Measurements from ENCODE around the gene EIF4E2.

EIF4E2 gene

GRCh38 chr2:232542715-232543467, 7.6 kb upstream of the EIF4E2 start:
- TF ChIP-seq MAX (IDR thresholded peaks at IDR 0.05; ENCODE audit: low read depth, low read length) (no peak), MYC (IDR thresholded peaks at IDR 0.05; ENCODE audit: low read depth, low read length) (no peak), POLR2A (IDR thresholded peaks at IDR 0.05; ENCODE audit: extremely low read depth, insufficient read length) (no peak), CTCF (IDR thresholded peaks at IDR 0.05; ENCODE audit: low read depth, low read length) (no peak)
- DNase-seq (ENCODE audit: low read depth), result no peak
- H3K4me3 ChIP-seq (ENCODE audit: low read depth, low read length), result no peak overlapping the region

GRCh38 chr2:232543491-232543890, 7.0 kb upstream of the EIF4E2 start:
- TF ChIP-seq CTCF (IDR thresholded peaks at IDR 0.05; ENCODE audit: low read depth, low read length) (no peak), MAX (IDR thresholded peaks at IDR 0.05; ENCODE audit: low read depth, low read length) (no peak), MYC (IDR thresholded peaks at IDR 0.05; ENCODE audit: low read depth, low read length) (no peak), POLR2A (IDR thresholded peaks at IDR 0.05; ENCODE audit: extremely low read depth, insufficient read length) (no peak)
- H3K4me3 ChIP-seq (ENCODE audit: low read depth, low read length), result no peak overlapping the region
- no peak for DNase-seq (ENCODE audit: low read depth)

GRCh38 chr2:232543928-232544631, 6.4 kb upstream of the EIF4E2 start:
- TF ChIP-seq MYC (IDR thresholded peaks at IDR 0.05; ENCODE audit: low read depth, low read length) (no peak), MAX (IDR thresholded peaks at IDR 0.05; ENCODE audit: low read depth, low read length) (no peak), POLR2A (IDR thresholded peaks at IDR 0.05; ENCODE audit: extremely low read depth, insufficient read length) (no peak), CTCF (IDR thresholded peaks at IDR 0.05; ENCODE audit: low read depth, low read length) (no peak)
- H3K4me3 ChIP-seq (ENCODE audit: low read depth, low read length), result no peak overlapping the region
- DNase-seq (ENCODE audit: low read depth), result no peak

GRCh38 chr2:232544674-232545073, 5.8 kb upstream of the EIF4E2 start:
- no peak overlapping the region for H3K4me3 ChIP-seq (ENCODE audit: low read depth, low read length)
- no peak for TF ChIP-seq MAX (IDR thresholded peaks at IDR 0.05; ENCODE audit: low read depth, low read length)
- DNase-seq (ENCODE audit: low read depth), result no peak

- peak; percentile 39 for DNase-seq (ENCODE audit: low read depth)
- TF ChIP-seq CTCF (IDR thresholded peaks at IDR 0.05; ENCODE audit: low read depth, low read length), result no peak
- no peak for TF ChIP-seq POLR2A (IDR thresholded peaks at IDR 0.05; ENCODE audit: extremely low read depth, insufficient read length)
- no peak for TF ChIP-seq MYC (IDR thresholded peaks at IDR 0.05; ENCODE audit: low read depth, low read length)
- TF ChIP-seq MAX (IDR thresholded peaks at IDR 0.05; ENCODE audit: low read depth, low read length), result no peak
- H3K4me3 ChIP-seq (ENCODE audit: low read depth, low read length), result no peak overlapping the region
These were observed 4.7 kb upstream of the EIF4E2 start for GRCh38 chr2:232545511-232546375.

All from NB4 (cell line).